SU-DHL-6 (cell line): ENCODE measurements around the gene CCDC24.

Source experiments
- CTCF ChIP-seq: fragments of 200-600 bp; sonication (generic); IDR thresholded peaks from one replicate; pipeline ENCODE4 v1.5.1; 2017; ENCODE audit warnings: antibody characterized with exemption, mild to moderate bottlenecking, low read length, moderate library complexity; ENCODE audit not compliant: insufficient read depth, poor library complexity, severe bottlenecking
- EZH2phosphoT487 ChIP-seq: fragments of 200-600 bp; sonication (generic), shearing (Covaris generic); conservative IDR thresholded peaks from 2 replicates; pipeline ENCODE4 v1.6.1; 2018; ENCODE audit warnings: mild to moderate bottlenecking, antibody characterized with exemption, low read length, moderate library complexity, mixed read lengths

- TF ChIP-seq CTCF = no peak
- no peak for TF ChIP-seq EZH2phosphoT487
Observed at GRCh38 chr1:44000122-44000665, 8.8 kb downstream of the CCDC24 start.
